NCI-H1436 treated with DMSO at 0.1 percent for 48 hours (cell line): ENCODE measurements around the gene PCBP4.

ENCODE experiments used
- DNase-seq: peaks from one replicate; lab custom pipeline; 2025; lab: John Stamatoyannopoulos, UW

The PCBP4 gene

GRCh38 chr3:51967384-51968169, at the start of gene PCBP4:
TSS of gene PCBP4 (minus strand) at chr3:51967454. CDS start at chr3:51961240, 6,214 bp downstream.
- DNase-seq, result no peak

- DNase-seq, result no peak
These were observed 48.4 kb upstream of the PCBP4 start for GRCh38 chr3:52015438-52016228.

DNA sequence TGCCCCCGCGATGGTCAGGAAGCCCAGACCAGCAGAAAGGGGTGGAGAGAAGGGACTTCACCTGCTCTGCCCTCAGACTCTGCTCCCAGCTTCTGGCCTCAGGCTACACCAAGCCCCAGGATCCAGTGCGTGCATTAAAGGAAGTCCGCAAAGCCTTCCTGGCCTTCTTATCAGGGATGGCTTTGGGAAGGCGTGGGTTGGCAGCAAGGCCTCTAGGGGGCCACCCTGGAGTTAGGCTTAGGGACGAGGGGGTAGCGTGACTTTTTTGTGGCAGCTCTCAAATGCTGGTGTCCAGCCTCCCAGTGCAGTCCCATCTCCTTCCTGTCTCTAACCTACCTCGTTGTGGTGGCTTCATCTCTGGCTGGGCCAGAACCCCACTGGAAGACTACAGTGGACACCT, 47.4 kb upstream of the PCBP4 start:
- no peak for DNase-seq

GRCh38 chr3:52013802-52014598, 46.7 kb upstream of the PCBP4 start:
- no peak for DNase-seq

- no peak for DNase-seq
These were observed 45.4 kb upstream of the PCBP4 start for GRCh38 chr3:52012699-52013098.

GRCh38 chr3:52010431-52010830, 43.2 kb upstream of the PCBP4 start:
- no peak for DNase-seq

- DNase-seq, result no peak
These were observed 40.0 kb upstream of the PCBP4 start for GRCh38 chr3:52007291-52007690.

DNA sequence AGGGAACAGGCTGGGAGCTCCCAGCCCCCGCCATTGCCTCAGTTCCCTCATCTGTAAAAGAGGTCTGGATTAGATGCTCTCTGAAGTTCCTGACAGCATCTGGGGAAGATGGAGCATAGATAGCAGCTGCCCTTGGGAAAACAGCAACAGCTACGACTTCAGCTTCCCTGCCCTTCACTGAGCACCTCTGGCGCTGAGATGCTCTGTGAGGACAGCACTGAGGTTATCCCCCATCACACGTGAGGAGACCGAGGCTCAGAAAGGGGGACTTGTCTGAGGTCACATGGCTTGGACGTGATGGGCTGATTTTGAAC, 39.5 kb upstream of the PCBP4 start:
- DNase-seq, result no peak

DNA sequence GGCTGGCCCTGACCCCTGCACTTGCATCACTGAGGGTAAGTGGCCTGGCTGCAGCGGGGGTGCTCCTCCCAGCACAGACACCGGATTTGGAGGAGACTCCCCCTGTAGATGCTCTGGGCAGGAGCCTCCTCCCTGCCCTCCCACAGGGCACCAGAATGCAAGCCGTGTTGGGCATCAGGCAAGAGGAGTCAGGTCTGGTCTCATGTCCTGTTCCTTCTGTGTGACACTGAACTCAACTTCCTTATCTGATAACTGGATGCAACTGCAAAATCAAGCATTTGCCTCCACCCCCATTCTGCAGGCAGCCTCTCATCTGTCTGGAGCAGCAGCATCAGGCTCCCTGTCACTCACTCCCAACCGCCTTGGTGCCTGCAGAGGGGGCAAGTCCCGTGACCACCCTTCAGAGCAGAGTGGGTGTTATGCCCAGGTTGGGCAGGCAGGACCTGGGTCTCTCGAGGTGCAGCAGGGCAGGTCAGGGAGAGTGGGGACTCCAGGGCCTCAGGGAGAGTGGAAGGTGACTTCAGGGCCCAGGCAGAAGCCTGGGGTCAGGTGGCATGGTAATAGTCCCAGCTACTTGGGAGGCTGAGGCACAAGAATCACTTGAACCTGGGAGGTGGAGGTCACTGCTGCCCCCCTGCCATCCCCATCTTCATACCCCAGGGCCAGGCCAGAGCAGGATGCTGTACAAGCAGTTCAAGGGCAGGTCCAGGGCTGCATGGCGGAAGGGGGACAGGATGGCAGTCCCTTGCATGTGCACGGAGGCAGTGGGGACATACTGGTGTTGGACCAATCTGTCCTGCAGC, 39.0 kb upstream of the PCBP4 start:
- DNase-seq, result no peak

DNA sequence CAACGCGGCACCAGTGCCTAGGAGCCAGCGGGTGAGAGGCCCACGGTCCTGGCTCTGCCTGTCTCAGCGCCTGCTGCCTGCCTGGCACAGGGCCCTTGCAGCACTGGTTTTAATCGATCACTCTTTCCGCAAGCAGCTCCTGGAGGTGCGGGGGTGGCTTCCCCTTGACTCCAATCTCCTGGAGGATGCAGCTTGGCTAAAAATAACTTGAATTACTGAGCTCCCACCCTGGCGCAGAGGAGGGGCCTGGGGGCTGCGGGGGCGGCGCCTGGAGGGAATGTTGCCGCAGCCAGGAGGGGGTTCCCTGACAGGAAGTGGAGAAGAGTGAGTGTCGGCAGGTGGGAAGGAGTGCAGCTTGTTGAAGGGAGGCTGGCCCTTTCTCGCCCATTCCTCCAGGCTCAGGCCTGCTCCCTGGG, 38.3 kb upstream of the PCBP4 start:
- DNase-seq, result no peak

DNA sequence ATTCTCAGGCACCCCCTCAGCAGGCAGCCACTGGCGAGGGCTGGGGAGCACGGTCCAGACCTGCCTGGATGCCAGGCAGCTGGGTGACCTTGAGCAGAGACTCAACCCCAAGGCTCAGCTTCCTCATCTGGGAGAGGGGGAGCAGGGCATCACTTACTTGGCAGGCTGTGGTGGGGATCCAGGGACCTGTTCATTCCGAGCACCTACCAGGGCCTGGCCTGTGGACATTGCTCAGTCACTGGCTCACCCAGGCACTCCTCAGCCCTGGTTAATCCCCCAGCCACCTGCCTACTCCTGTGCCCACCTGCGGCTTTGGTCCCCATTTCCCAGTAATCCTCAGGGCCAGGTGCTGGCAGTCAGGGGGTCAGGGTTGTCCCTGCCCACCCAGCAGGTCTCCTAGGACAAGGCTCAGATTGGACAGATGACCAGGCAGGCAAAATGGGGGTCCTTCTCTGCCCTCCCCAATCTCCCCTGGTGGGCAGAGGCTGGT, 37.7 kb upstream of the PCBP4 start:
- DNase-seq, result no peak

DNA sequence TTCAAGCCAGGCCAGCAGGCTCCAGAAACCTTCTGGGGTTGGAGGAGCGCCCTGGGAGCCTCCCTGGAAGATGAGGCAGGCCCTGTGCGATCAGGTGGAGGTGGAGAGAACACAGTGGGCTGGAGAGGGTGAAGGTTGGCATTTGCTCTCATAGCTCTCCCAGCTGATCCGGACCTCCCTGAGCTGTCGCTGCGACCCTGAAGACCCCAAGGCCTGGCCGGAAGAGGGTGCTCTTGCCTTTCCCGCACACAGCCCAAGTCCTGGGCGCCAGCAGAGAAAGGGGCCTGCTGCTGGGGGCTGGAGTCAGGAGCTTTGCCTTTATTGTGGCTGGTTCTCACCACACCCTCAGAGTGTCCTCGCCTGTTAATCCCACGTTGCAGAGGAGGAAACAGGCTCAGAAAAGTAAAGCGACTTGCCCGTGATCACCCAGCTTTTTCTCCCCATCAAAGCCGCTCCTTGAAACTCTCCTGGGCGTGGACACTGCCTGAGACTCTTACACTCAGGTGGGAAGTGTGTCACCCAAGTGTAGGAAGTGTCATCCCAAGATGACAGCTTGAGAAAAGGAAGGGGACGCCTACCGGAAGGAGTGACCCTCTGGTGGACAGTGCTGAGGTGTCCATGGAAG, 37.0 kb upstream of the PCBP4 start:
- no peak for DNase-seq

DNA sequence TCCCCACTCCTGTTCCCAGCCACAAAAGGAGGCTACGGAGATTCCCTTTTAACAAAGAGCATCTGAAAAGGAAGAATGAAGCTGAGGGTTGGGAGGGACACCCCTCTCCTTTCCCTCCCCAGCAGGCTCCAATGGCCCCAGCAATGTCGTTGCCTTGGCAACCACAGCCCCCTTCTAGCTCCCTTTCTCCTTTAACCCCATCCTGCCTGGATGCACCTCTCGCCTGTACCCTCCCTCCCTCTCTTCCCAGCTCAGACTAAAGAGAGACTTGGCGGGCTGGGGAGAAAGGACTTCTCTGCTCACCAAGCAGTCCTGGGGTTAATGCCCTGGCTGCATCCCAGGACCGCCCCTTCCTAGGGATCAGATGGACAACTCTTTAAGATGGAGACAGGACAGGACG, 35.5 kb upstream of the PCBP4 start:
- DNase-seq, result no peak

- no peak for DNase-seq
These were observed 34.3 kb upstream of the PCBP4 start for GRCh38 chr3:52001443-52001974.

DNA sequence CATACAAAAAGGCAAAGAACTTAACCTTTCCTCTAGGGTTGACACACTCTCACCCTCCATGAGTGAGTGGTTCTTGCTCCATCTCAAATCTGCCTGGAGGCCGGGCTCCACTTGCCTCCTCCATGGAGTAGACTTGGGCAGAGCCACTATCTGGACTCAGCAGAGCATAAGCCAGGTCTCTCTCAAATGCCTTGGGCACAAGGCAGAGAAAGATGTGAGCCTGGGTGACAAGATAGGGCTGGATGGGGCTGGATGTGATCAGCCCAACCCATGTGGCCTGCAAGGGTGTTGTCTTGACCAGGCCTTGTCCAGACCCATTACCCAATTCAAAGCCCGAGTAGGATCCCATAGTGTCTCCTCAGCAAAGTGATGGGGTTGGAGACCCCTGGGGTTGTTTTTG, 32.6 kb upstream of the PCBP4 start:
- no peak for DNase-seq

- no peak for DNase-seq
These were observed 31.5 kb upstream of the PCBP4 start for GRCh38 chr3:51998774-51999173.

- DNase-seq, result no peak
These were observed 30.8 kb upstream of the PCBP4 start for GRCh38 chr3:51997935-51998596.

DNA sequence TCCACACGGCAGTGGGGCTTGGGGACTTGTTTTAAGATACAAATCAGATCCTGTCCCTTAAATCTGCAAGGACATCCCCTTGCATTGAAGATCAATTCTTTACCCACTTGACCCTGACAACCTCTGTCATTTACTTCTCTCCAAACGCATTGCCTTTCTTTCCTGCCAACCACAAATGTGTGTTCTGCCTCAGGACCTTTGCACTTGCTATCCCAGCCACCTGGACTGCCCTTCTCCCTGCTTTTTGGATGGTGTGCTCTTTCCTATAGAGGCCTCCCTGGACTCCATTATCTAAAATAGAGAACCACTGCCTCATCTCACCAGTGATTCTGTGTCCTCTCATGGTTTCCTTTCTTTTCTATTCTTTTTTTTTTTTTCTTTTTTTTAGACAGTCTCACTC, 29.9 kb upstream of the PCBP4 start:
- DNase-seq, result no peak

- DNase-seq, result no peak
These were observed 28.3 kb upstream of the PCBP4 start, which contains the start of gene RPL29 for GRCh38 chr3:51995346-51996163. TSS of gene RPL29 (minus strand) at chr3:51995895. CDS start at chr3:51995461, 434 bp downstream.
